ENCODE data around the gene ROBO2. TPM values are rescaled to one million over a fixed set of nuclear protein-coding genes. Genes with fewer than 3 reads are reported as not detected.

Gene ROBO2, protein sequence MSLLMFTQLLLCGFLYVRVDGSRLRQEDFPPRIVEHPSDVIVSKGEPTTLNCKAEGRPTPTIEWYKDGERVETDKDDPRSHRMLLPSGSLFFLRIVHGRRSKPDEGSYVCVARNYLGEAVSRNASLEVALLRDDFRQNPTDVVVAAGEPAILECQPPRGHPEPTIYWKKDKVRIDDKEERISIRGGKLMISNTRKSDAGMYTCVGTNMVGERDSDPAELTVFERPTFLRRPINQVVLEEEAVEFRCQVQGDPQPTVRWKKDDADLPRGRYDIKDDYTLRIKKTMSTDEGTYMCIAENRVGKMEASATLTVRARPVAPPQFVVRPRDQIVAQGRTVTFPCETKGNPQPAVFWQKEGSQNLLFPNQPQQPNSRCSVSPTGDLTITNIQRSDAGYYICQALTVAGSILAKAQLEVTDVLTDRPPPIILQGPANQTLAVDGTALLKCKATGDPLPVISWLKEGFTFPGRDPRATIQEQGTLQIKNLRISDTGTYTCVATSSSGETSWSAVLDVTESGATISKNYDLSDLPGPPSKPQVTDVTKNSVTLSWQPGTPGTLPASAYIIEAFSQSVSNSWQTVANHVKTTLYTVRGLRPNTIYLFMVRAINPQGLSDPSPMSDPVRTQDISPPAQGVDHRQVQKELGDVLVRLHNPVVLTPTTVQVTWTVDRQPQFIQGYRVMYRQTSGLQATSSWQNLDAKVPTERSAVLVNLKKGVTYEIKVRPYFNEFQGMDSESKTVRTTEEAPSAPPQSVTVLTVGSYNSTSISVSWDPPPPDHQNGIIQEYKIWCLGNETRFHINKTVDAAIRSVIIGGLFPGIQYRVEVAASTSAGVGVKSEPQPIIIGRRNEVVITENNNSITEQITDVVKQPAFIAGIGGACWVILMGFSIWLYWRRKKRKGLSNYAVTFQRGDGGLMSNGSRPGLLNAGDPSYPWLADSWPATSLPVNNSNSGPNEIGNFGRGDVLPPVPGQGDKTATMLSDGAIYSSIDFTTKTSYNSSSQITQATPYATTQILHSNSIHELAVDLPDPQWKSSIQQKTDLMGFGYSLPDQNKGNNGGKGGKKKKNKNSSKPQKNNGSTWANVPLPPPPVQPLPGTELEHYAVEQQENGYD (N-terminal part only)
- total RNA-seq: not detected in 2 replicates

DNA sequence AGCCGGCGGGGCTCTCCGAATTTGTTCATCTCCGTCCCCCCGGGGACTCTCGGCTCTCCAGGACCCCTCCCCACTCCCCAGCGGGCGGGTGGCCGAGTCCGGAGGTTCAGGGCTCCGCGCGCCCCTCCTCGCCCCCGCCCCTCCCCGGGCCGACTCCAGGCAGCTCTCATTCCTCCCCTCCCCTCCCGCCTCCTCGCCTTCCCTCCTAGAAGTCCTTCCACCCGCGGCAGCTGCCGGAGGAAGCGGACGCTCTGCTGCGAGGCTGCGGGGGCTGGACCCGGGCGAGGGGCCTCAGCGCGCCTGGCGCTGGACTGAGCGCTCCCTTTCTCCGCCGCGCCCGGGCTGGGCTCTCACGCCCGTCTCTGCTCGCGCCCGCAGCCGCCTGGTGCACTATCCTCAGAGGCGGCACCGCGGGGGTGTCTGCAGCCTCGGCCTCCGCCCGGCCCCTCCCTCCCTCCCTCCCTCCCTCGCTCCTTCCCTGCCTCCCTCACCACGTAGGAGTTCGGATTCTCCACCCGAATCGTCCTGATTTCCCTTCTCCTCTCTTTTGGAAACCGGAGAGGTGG is at the start of gene ROBO2:
TSS of gene ROBO2 (plus strand) at position 494 of the 566 bp plus-strand sequence. CDS start 687 bp downstream, outside the sequence.
- DNase-seq (ENCODE audit: low read depth in 2 of 2): no peak

DNA sequence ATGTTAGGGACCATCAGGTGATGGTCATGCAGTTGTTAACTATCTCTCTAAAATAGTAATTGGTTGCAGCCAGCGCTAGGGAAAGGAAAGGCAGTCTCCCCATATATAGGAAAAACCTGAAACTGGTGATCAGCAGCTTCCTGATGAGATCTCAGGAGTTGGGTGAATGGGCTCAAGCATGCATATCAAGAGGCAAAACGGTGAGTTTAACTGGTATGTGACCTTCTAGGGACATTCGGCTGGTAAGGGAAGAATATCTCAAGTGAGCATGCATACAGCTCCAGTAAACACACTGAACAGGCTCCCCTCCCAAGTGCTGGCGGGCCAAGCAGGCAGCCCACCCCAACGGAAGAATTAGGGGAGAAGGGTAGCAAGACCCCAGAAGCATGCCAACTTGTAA is 49.3 kb upstream of the ROBO2 start:
- DNase-seq (ENCODE audit: low read depth in 2 of 2): no peak

DNA sequence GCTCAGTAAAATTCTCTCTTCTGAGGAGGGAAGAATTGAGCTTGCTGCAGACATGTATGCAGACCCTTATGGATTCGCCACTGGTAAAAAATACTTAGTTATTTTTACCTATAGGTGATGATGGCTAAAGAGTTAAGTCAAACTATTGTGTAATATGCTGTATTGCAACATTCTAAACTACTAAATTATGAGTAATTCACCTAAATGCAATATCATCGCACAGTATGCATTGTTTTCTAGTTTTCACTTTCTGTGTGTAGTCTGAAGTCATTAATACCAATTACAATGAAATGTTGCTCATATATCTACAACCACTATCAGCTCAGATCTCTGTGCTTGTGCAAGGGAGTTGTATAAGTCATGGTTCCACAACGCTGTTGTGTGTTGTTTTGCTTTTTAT is 48.7 kb upstream of the ROBO2 start:
- DNase-seq (ENCODE audit: low read depth in 2 of 2): no peak

DNA sequence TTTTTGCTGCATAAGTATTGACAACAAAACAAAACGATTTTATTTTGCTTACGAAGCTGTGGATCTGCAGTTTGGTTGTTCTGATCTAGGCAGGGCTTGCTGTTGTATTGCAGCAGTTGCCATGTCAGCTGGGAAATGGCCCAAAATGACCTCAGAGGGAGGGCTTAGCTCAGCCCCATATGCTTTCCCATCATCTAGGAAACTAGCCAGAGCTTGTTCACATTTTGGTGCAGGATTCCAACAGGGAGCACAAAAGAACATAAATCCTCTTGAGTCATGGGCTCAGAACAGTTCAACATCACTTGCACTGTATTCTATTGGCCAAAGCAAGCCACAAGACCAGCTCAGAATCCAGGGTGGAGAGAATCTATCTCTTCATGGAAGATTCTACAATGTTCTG is 42.2 kb upstream of the ROBO2 start:
- no peak for DNase-seq (ENCODE audit: low read depth in 2 of 2)

DNA sequence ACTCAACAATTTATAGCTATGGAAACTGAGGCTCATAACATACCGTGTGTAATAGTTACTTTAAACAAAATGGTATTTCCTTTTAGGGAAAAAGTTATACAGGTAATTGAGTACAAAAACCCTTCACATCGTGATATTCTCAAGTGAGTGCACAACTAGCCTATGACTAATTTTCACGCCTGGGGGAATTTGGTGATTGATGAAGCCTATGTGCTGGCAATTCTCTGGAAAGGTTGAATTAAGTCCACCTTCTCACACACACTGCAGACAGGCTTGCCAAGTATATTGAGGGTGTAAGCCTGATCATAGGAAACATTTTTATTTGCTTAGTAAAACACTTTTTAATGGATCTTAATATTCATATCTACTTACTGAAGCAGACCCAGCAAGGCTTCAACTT is 41.3 kb upstream of the ROBO2 start:
- no peak for DNase-seq (ENCODE audit: low read depth in 2 of 2)

DNA sequence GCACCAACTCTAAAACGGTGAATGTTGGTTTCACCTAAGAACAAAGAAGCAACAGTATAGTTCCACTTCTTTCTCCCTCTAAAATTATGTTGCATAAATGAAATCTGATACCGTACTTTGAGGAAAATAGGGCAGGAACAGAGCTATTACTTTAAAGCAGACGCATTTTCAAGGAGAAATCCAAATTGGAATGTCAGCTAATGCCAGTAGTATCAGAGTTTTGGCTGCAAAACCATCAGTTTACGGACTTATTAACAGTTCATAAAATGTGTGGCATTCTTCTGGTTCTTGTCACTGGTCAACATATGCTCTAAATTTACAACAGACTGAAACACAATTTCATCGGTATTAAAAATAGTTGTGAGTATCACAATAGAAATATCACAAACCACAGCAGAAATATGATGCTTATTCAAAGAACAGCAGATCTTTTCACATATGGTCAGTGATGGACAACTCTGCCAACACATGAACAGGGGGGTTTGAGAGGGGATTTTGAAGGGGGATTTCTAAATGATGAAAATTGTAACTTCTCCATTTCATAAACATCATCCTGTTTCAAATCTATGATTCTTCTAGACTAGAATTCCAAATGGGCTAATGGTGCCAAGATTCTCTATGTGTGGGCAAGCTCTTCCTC is 38.7 kb upstream of the ROBO2 start:
- no peak for DNase-seq (ENCODE audit: low read depth in 2 of 2)

DNA sequence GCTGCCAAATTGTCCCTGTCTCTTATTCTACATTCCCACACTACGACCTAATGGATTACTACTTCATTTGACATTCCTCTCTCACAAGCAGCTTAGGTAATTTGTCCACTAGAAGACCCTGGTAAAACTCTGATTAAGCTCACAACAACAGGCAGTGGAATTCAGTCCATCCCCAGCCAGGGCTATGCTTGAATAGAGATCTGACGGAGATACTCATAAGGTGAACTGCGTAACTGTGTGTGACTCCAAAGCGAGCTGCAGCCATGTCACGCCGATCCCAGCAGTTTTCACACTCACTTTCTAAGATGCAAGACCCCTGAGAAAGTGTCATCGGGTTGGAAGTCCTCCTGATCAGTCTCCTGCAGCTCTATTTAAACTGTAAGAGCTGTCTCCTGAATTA is 25.7 kb upstream of the ROBO2 start:
- no peak for DNase-seq (ENCODE audit: low read depth in 2 of 2)

DNA sequence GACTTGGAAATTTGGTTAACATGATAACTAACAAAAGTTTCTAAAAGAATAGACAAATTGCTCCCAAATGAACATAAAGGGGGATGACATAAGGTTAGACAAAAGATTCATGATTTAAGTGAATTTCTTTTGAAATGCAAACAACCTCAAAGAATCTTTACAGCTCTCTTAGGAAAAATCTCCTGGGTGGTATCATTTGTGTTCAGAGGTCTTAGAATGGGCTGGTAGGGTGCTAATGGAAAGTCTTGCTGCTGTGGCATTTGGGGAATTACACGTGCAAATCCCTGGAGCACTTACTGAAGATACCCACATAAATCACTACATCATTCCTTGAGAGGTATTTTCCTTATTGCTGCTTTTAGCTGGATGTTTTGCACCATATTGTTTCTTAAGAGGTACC is 14.4 kb upstream of the ROBO2 start:
- DNase-seq (ENCODE audit: low read depth in 2 of 2): no peak

DNA sequence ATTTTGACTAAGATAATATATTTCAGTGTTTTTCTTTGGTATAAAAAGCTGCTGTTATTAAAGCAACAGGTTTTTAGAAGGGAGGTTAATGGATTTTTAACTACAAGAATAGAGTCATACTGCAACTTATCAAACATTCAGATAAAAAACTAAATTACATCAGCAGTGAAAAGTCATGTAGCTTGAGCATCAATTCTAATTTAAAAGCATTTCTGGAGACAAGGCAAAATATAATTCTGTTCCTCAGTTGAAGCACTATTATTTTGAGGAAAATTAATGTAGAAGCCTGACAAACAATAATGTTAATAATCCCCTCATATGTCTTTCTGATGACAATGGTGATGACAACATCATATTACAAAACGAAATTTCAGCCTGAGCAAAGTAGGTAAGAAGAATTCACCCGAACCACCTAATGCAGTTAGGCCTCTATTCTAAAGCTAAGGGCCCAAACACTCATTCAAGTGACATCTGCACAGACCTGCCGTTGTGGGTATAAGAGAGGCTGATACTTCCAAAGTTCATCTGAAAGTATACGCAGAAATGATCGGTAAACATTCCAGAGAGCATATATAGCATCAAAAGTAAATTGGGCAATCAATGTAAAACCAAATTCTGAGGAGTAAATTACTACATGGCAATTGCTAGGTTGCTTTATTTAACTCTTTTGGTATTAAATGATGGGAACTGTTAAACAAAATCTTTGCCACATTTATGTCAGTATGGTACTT is 12.8 kb upstream of the ROBO2 start:
- no peak for DNase-seq (ENCODE audit: low read depth in 2 of 2)

DNA sequence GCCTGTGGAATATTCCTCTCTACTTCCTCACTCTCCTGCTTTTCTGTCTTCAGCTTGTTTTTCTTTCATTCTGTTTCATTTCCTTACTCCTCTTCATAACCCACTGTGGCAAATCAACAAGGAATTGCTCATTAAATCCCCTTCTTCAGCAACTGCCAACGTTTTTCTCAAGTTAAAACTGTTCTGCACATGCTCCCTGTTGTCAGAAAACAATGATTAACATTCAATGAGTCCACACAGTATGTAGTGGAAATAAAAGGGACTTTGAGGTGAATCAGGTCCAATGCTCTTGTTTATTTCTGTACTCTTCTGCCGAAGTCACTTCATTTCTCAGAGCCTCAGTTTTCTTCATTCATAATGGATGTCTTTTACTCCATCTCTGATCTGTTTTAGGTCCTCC is 11.9 kb upstream of the ROBO2 start:
- DNase-seq (ENCODE audit: low read depth in 2 of 2): no peak

DNA sequence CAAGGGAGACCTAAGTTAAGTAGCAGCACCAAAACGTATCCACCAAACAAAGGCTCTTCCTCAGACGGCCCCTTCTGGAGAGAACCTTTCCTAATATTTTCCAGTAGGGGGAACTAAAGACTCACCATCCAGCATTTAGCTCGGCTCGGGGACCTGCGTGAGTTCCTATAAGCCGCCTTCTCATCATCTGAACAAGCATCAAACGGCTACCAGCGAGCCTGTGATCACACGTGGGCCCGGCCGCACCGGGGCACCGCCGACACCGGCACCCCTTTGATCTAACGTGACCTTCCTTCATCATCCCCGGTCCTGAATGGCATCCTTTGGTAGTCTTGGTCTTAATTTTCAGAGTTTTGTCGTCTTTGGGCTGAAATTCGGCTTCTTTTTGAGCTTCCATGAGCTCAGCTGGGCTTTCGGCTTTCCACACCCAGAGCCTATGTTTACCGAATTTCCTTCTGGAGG is 1.4 kb upstream of the ROBO2 start:
- DNase-seq (ENCODE audit: low read depth in 2 of 2): peak; percentile 60 to 71

DNA sequence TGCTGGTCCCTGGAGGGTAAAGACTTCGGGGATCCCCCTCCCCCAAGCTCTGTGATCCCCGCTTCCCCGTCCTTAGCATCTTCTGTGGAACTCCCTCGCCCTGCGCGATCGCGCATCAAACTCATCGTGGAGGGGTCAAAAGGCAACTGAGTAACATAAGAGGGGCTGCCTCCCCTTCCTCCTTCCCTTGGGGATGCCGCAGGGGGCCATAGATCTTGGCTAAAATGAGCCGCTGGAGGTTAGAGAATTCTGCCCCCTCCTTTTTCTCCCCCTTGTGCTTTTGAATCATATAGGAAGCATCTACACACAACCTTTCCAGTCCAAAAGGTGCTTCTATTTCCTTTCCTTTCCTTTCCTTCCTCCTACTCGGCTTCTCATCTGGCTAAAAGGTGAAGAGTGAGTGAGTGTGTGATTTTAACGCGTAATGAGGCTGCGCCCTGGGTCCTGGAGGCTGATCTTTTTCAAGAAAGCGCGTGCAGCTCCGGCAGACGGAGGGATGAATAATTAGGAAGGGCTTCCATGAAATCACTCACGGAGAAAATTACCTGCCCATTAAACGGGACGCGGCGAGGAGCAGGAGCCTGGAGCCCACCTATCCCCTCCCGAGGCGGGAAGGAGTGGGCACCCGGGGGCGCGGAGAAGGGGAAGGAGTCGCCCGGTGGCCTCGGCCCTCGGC is 831 bp upstream of the ROBO2 start:
- DNase-seq (ENCODE audit: low read depth in 2 of 2): no peak

DNA sequence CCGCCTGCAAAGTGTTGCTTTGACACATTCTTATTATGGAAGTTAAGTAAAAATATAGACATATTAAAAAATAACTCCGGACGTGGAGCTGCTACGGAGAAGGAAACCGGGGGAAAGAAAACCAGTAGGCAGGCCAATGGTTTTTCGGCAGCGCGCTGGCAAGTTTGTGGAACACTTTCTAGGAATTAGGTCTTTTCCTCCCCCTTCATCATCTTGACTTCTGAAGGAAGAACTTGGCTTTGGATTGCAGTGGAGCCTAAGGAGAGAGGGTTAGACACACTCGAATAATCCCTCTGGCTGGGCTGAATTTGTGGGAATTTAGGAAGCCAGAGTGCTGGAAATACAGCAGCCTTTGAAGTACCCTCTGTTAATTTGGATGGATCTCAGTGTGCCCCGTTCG is 317 bp downstream of the ROBO2 start:
- no peak for DNase-seq (ENCODE audit: low read depth in 2 of 2)

DNA sequence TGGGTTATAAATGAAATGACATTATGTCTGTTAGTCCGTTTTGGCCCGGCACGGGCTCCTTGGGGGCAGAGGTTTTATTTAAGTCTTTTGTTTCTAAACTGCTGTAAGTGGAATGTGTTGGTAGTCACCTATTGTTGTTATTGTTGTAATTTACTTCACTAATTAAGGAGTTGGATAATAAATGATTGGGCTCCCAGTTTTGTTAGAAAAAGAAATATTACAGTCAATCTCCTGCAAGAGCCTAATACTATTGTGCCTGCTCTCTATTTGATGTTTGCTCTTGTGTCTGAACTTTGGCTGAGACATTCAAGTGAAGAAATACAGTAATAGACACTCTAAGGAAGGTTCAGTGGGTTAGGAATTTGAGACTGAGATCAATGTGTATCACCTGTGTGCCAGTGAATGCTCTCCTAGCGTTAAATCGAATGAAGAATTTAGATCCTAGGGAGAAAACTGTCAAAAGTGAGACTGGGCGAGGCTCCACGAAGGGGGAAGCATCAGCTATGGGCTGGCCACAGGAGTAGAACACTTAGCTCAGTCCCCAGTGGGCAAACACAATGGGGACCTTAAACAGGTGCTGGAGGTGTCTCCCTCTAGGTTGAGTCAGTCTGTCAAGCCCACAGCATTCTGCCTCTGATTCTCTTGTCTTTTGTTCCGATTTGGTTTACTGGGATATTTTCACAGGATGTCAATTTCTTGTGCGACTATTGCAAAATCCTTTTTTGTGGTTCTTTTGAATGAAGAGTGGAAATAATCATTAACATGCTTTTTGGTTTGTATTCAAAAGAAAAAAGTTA is 1.2 kb downstream of the ROBO2 start:
- DNase-seq (ENCODE audit: low read depth in 2 of 2): no peak

DNA sequence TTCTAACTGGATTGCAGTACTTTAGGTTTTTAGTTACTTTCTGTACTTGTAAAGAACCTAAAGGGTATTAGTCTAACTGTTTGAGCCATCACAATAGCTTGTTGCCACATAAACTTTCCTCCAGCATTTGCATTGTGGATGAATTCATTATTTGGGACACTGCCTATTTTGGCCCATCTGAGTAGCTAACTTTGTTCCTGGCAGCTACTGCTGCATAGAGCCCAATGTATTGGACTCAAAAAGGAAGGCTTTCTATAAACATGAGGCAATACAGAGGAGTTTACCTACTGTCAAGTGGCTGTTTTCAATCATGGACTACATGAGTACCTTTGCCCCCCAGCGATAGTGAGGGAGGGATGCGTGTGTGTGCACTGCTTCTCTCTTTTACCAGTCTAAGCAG is 1.9 kb downstream of the ROBO2 start:
- no peak for DNase-seq (ENCODE audit: low read depth in 2 of 2)

DNA sequence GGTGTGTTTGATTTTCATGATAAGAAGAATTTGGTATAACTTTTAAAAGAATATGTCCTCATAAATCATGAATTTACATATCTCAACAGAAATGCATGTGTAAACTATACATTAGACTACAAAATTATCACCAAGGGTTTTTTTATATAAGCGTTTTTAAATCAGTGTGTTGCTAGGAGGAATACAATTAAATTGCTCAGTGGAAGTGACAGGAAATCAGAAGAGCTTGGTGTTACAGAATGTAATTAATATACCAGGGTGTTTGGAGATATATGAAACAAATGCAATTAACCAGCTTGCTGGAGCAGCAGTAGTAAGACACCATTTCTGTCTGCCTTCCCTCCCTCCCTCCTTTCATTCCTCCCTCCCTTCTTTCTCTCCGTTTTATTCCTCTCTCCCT is 2.4 kb downstream of the ROBO2 start:
- no peak for DNase-seq (ENCODE audit: low read depth in 2 of 2)

DNA sequence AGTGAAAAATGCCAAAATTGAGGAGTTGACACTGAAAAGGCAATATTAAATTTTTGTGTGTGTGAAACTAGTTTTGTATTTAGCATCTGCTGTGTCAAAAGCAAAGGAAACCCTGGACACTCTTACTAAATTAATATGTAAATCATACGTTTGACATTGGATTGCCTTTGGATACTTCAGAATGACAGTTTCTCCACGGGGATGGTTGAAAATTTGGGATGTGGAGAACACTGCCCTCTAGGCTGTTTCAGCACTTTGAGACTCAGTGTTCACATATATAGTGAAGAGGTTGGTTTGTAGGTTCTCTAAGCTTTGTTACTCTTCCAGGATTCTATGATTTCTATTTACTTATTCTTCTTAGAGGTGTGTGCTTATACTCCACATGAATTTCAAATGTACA is 3.0 kb downstream of the ROBO2 start:
- no peak for DNase-seq (ENCODE audit: low read depth in 2 of 2)

DNA sequence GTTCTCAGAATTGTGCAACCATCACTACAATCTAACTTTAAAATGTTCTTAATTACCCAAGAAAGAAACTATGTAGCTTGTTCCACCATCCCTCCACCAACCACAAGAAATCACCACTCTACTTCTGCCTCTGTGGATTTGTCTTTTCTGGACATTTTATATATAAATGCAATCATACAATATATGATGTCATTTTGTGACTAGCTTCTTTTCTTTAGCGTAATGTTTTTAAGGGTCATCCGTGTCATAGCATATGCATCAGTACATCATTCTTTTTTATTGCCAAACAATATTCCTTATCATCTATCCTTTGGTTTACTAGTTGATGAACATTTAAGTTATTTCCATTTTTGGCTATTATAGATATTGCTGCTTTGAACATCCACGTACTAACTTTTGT is 5.8 kb downstream of the ROBO2 start:
- DNase-seq (ENCODE audit: low read depth in 2 of 2): no peak

DNA sequence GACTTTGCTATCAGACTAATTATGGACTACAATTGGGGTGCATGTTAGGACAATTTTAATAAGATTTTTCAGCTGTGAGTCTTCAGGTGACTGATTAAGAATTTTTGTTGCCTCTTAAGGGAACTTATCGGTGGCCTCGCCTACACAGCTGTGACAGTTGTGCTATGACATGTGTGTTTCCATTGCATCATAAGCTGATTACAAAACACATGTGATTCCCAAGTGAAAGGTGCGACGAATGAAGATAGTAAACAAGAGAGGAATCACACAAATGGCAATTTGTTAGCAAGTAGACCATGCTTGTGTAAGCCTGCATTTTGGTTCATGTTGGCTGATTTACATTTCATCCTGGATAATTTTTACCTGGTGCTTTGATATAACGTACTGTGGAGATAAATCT is 8.3 kb downstream of the ROBO2 start:
- no peak for DNase-seq (ENCODE audit: low read depth in 2 of 2)

Data from lung microvascular endothelial cell (primary cell).